Measurements from ENCODE around the gene DDX3X.
"Not testable (repeated sequence)": the region's sequence is repeated elsewhere in the genome, so short reads cannot be mapped to it uniquely, and the experiment has no call there.

DDX3X gene

DNA sequence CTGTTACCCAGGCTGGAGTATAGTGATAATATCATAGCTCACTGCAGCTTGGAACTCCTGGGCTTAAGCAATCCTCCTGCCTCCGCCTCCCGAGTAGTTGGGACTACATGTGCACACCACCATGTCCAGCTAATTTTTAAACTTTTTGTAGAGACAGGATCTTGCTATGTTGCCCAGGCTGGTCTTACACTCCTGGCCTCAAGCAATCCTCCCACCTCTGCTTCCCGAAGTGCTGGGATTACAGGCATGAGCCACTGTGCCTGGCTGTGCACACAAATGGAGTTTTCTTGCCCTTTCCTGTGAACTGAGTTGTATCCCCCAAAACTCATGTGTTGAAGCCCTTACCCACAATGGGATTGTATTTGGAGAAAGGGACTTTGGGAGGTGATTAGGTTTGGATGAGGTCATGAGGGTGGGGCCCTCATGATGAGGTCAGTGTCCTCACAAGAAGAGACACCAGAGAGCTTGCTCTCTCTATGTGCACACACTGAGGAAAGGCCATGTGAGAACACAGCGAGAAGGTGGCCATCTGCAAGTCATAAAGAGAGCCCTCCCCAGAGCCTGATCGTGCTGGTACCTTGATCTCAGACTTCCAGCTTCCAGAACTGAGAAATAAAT is 40.1 kb downstream of the DDX3X start:
- no peak for DNase-seq (ENCODE audit: low spot score)

DNA sequence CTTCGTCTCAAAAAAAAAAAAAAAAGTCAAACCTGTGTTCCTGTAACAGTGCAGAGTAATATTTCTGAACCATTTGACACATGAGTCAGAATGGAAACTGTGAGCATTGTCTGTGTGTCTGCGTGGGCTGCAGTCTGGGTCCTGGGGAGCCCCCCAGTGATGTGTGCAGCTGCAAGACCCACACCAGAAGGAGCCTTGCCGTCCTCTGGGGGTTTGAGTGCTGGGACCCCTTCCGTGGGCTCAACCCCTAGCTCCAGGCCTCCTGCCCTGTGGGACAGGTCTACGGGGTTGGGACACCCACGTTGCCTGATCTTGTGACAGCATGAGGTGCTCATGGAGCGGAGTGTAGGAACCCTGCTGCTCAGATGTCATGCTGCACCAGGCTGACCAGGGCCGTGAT is 43.7 kb downstream of the DDX3X start:
- no peak for DNase-seq (ENCODE audit: low spot score)

DNA sequence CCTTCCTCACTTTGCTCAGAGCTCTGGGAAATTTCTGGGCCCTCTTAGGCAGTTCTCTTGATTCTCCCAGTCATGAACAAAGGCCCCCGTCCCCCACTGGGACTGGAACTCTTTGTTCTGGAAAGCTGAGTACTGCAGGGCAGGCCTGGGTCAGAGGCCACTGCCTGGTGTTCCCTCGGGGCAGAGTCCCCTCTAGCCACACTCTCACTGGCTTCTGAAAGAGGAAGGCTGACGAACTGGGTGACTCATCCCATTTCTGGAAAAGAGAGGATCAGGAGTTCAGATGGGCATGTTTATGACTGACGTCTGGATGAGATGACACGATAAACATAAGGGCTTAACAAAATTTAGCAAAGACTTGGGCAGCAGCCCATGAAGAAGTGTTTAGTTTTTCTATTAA is 47.7 kb downstream of the DDX3X start:
- DNase-seq (ENCODE audit: low spot score), result peak; percentile 50

DNA sequence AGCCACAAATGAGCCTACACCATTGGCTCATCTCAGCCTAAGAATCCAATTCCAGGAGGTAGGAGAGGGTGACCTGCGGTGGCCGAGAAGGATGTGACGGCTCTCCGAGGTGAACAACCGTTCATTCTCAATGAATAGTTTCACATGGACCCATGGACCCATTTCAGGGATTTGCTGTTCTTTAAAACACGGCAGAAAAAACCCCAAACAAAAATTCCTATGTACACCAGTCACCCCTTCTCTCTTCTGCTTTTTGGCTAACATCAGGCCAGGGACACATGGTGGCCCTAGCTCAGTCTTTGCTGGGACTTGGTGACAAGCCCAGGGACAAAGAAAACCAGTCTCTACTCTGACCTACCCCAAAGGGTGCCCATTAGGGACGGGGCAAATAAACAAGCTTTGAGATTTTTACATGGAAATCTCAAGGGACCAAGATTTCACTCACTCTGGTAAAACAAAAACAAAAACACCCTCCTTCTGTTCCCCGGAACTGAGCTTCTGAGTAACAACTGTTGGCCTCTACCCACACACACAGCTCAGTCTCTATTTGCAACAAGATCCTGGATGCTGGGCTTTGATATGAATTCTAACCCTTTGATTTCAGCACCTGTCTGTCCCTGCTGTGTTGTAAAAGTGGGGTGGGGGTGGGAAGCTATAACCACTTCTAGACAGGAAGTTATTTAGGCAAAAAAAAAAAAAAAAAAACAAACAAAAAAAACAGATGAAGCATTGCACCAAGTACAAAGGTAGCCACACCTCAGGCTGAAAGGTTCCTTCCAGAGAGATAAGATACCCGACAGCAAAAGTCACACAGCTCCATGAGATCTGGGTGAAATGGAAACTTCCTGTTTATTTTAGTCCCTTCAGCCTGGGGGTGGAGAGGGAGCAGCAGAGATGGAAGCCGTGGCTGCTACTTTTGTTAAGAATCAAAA is 49.0 kb downstream of the DDX3X start:
- DNase-seq (ENCODE audit: low spot score), result peak; percentile 10

DNA sequence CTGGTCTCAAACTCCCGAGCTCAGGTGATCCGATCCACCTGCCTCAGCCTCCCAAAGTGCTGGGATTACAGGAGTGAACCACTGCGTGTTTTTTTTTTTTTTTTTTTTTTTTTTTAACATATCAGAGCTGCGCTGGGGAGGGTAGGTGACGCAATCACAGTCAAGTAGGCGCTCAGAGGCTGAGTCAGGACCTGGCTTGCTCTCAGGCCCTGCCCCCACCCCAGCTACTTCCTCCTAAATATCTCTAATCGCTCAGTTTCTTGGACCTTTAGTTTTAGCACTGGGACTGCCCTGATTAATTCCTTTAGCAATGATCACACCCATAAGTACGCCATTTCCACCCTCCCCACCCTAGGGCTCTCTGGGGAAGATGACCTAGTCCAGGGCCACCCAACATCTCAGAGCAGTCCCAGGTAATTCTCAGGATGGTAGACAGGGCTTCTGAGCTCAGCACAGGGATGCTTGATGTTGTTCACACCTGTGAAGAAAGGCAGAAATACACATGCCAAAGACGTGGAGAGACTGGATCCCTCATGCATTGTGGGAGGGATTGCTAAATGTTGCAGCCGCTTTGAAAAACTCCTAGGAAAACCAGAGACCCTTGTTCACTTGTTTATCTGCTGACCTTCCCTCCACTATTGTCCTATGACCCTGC is 50.2 kb downstream of the DDX3X start:
- peak; percentile 26 for DNase-seq (ENCODE audit: low spot score)

DNA sequence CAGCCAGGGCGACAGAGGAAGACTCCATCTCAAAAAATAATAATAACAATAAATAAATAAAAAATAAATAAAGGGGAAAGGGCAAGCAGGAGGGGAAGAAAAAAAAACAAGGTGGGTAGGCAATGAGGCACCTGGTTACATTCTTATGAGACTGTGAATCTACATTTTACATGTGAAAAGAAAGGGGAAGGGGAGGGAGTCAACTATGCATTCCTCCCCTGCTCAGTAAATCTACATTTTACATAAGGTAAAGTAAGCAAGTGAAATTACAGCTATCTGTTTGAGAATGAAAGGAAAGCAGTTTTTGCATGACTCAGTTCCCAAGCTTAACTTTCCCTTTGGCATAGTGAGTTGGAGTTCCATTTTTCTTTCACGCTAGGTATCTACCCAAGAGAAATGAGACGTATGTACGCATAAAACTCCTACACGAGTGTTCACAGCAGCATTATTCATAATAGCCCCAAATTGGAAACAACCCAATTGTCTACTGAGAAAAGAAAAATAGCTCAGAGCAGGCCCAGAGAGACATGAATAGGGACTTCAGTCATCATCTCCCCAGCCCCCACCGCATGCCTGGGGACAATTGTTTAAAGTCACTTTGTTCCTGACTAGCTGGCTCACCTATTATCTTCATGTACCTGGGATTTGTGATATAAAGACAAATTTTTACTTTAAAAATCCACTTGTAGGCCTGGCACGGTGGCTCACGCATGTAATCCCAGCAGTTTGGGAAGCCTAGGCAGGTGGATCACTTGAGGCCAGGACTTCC is 52.4 kb downstream of the DDX3X start:
- no peak for DNase-seq (ENCODE audit: low spot score)

DNA sequence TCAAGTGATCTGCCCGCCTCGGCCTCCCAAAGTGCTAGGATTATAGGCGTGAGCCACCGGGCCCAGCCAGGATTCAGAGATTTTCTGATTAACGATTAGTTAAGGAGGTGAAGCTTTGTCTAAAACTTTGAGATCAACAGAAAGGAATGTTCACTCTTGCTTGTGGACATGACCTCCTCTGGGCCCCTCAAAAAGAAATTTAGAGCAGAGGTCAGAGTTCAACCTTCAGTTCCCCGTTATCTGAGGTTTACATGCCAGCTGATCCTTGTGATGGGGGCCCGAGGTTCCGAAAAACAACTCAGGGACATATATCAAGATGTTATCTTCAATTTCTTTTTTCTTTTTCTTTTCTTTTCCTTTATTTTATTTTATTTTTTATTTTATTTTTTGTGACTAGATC is 54.6 kb downstream of the DDX3X start:
- no peak for DNase-seq (ENCODE audit: low spot score)

DNA sequence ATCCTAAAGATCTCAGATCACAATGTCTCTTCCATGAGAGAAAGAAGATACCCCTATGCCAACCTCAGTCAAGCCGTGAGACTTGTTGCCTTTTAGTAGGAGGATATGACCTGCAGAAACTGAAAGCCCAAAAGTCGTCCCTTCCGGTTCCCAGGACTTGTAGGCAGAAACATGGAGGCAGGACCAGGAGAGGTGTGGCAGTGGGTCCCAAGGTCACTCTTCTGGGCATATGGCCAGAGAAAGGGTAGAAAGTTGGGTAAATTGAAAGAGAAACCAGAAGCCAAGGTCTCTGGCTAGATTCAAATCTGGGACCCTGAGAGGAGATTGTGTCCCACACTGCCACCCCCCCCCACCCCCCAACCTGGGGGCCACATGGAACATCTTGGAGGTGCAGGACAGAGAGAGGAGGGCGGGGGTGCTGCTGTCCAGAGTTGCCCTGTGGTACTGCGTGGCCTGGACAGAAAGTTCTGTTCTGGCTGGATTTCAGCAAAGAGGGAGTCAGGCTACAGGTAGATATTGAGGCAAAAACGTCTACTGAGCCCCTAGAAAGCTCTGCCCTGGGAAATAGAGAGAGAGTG is 55.4 kb downstream of the DDX3X start:
- no peak for DNase-seq (ENCODE audit: low spot score)

DNA sequence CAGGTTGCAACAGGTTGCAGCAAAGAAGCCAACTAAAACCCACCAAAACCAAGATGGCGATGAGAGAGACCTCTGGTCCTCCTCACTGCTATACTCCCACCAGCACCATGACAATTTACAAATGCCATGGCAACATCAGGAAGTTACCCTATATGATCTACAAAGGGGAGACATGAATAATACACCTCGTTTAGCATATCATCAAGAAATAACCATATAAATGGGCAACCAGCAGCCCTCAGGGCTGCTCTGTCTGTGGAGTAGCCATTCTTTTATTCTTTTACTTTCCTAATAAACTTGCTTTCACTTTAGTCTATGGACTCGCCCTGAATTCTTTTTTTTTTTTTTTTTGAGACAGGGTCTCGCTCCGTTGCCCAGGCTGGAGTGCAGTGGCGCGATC is 56.6 kb downstream of the DDX3X start:
- DNase-seq (ENCODE audit: low spot score), result not testable (repeated sequence)

DNA sequence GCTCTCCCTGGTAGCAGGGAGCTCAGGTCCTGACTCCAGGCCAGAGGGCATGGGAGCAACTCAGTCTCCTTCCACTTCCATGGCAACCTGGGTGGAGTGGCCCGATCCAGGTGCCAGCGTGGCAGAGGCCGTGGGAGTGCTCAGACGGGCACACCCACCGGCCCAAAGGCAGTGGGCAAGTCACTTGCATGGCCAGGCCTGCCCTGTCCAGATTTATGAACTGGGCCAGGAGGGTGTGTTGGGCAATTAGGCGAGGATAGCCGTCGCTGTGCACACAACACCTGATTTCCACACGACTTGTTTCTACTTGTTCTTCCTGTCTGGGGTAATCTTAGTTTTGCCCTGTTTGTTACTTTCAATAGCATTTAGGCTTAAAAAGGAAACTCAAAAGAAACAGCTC is 57.6 kb downstream of the DDX3X start:
- no peak for DNase-seq (ENCODE audit: low spot score)

DNA sequence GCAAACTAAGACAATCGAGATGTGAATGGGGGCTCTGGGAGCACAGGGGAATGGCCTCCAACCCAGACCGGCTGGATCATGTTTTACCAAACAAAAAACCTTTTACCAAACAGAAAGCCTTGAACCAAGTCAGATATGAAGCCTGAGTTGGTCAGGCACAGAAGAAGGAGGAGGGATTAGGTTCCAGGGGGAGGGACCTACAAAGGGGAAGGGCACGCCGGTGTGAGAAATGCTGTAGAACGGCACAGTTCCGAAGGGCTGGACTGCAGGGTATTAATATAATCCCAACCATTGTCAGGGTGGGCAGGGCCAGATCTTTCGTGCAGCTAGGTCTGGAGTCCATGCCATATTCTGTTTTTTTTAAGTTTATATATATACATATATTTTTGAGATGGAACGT is 60.3 kb downstream of the DDX3X start:
- no peak for DNase-seq (ENCODE audit: low spot score)

DNA sequence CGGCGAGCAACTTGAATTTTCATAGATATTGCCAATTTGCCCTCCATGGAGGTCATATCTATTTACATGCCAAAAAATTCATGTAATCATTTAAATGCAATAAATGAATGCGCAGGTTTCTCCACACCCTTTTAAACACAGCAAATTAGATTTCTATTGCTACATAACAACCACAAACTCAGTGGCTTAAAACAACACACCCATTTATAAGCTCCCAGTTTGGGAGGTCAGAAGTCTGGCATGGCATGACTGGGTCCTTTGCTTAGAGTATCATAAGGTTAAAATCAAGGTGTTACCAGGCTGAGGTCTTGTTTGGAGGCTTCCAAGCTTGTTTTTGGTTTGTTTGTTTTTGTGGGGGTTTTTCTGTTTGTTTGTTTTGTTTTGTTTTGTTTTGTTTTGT is 63.3 kb downstream of the DDX3X start:
- DNase-seq (ENCODE audit: low spot score), result no peak

DNA sequence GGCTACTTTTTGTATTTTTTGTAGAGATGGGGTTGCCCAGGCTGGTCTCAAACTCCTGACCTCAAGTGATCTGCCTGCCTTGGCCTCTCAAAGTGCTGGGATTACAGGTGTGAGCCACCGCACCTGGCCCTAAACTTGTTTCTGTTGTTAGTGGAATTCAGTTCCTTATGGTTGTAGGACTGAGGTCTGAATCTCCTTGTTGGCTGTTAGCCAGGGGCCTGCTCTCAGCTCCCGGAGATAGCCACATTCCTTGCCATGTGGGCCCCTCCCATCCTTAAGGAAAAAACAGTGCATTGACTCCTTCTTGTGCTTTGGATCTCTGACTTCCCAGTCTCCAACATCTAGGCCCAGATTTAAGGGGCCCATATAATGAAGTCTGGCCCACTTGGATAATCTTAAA is 63.8 kb downstream of the DDX3X start:
- DNase-seq (ENCODE audit: low spot score), result no peak

DNA sequence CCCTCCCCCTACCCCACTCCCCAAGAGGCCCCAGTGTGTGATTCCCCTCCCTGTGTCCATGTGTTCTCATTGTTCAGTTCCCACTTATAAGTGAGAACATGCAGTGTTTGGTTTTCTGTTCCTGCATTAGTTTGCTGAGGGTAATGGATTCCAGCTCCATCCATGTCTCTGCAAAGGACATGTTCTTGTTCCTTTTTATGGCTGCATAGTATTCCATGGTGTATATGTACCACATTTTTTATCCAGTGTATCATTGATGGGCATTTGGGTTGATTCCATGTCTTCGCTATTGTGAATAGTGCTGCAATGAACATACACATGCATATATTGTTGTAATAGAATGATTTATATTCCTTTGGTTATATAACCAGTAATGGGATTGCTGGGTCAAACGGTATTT is 68.6 kb downstream of the DDX3X start:
- DNase-seq (ENCODE audit: low spot score), result not testable (repeated sequence)

DNA sequence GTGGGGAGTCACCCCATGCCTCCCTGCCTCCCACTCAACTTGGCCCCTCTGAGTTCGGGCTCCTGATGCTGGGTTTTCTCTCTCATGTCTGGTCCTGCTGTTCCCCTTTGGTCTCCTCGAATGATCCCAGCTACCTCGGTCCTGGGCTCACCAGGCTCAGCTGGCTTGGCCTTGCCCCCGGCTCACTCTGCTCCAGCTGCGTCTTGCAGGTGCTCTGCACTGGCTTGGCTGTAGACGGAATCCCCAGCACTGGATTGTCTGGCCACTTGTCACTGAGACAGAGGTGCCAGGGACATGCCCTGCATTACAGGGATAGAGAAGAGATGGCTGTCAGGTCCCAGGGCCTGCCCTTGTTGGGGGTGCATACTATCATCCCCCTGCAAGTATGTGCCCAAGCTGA is 71.6 kb downstream of the DDX3X start:
- DNase-seq (ENCODE audit: low spot score), result no peak

DNA sequence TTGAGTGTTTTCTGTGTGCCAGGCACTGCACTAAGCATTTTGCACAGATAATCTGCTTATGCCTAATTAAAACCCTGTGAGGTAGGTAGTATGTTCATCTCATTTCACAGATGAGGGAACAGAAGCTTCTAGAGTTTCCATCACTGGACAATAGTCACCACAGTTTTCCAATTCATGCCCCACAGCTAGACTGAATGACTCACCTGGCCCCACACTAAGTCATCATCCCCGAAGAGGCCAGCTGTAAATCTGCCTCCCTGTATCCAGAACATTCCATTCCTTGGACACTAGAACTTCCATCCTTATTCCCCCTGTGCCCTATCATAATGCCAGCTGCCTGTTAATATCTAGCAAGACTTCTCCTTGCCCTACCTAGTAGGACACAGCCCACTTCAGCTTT is 72.2 kb downstream of the DDX3X start:
- peak; percentile 14 for DNase-seq (ENCODE audit: low spot score)

DNA sequence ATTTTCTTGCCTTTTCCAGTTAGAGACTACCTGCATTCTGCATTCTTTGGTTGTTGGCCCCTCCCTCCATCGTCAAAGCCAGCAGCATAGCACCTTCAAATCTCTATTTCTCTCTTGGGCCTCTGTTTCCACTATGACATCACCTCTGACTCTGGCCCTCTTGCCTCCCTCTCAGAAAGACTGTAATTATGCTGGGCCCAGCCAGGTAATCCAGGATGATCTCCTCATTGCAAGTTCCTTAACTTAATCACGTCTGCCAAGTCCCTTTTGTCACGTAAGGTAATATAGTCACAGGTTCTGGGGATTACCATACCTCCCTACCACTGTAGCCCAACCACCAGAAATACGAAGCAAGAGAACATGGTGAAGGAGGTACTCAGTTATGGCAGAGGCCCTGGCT is 73.9 kb downstream of the DDX3X start:
- DNase-seq (ENCODE audit: low spot score), result no peak

DNA sequence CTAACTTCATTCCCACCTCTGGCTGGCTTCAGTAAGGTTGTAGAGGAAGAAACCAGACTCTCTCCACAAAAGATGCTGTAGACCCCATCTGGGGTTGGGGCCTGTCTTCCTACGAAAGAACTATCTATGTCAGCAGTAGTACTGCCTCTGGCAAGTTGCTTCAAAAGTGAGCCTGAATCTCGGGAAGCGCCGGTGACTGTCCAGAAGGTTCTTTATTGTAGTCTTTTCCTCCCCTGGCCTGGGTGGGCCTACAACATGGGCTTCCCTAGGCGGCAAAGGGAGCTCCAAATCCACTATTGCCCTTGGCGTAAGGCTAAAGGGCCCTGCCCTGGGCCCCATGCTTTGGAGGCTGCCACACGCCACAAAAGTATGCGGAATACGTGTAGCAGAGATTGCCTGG is 74.6 kb downstream of the DDX3X start:
- DNase-seq (ENCODE audit: low spot score), result no peak

DNA sequence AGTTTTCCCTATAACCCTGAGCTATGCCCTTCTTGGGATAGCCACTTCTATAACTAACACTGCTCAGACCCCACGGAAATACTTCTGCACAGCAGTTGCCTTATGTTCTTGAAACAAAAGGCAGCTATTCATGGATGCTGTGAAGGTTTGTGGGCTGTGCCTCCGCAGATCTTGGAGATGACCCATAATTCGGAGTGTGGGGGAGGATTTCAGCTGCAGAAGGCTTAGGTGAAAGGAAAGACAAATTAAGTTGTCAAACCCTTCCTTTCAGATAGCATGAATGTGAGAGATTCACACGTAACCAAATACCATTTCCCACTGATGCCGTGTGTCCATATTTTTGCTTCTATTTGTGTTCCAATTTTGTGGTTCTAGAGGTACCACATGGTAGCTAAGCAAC is 75.0 kb downstream of the DDX3X start:
- no peak for DNase-seq (ENCODE audit: low spot score)

DNA sequence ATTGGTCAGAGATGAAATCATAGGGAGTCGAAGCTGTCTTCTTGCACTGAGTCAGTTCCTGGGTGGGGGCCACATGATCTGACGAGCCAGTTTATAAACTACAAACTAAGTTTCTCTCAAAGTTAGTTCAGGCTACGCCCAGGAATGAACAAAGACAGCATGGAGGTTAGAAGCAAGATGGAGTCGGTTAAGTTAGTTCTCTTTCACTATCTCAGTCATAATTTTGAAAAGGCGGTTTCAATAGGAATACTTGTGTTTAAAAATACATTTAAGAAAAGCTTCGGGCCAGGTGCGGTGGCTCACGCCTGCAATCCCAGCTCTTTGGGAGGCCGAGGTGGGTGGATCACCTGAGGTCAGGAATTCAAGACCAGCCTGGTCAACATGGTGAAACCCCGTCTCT is 77.3 kb downstream of the DDX3X start:
- DNase-seq (ENCODE audit: low spot score), result not testable (repeated sequence)

DNA sequence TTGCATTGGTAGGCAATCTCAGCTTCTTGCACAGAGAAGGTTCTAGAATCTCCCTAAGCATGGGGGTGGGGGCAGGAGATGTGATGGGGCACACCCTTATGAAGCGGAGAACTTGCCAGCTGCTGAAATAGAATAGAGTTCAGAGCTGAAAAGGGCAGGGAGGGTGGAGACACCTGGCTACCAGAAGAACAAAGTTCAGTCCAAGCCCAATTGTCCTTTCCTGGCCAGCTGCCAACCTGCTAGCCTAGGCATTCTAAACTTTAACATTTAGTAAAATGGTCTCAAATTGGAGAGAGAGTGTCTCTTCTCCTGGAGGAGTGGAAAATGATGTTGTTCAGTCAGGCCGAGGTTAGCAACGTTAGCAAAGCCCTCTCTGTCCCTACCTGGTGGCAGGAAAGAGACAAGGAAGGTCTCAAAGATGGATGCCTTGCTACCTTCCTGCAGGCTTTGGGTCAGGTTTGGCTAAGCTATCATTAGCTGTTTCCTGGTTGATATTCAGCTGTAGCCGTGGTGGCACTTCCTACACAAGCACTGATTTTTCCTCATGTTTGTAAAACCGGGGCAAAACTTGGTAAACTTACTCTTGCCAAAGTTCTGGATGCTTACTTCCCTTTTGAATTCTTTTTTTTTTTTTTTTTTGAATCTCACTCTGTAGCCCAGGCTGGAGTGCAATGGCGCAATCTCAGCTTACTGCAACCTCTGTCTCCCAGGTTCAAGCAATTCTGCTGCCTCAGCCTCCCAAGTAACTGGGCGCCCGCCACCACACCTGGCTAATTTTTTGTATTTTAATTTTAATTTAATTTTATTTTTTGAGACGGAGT is 78.5 kb downstream of the DDX3X start:
- DNase-seq (ENCODE audit: low spot score), result no peak
